Activated CD8-positive, alpha-beta T cell treated with anti-CD3 and anti-CD28 coated beads for 36 hours (primary cell): ENCODE measurements around the gene SLC27A2. TPM values are rescaled to one million over a fixed set of nuclear protein-coding genes. Genes with fewer than 3 reads are reported as not detected.
A peak's percentile ranks its signal among the peaks of the same experiment; 100 is the strongest.

Experiments used
- ATAC-seq: fragments of 200-7000 bp; cut with Tn5 transposase; one replicate; pipeline ENCODE4 v1.10.0; 2021; ENCODE audit warnings: mild to moderate bottlenecking, moderate library complexity
- CTCF ChIA-PET: fragments of 350-600 bp; sonication (Branson Sonifier 250); formaldehyde crosslinking; loops from one replicate; lab custom pipeline; 2021; ENCODE audit warnings: antibody characterized with exemption; lab: Charles Lee
- POLR2A ChIA-PET: fragments of 350-600 bp; sonication (Branson Sonifier 250); formaldehyde crosslinking; loops from one replicate; lab custom pipeline; 2021; ENCODE audit warnings: antibody characterized with exemption; lab: Charles Lee
- DNase-seq: peaks from one replicate; pipeline ENCODE4 v3.0.0-alpha.2; 2020
- H3K27ac Mint-ChIP-seq: one replicate; pipeline ENCODE4 v1.8.0; 2021; ENCODE audit warnings: mild to moderate bottlenecking, mixed read lengths
- H3K27me3 Mint-ChIP-seq: one replicate; pipeline ENCODE4 v1.8.0; 2021; ENCODE audit warnings: mixed read lengths
- H3K36me3 Mint-ChIP-seq: one replicate; pipeline ENCODE4 v1.8.0; 2021; ENCODE audit warnings: low read depth, mixed read lengths
- H3K4me1 Mint-ChIP-seq: one replicate; pipeline ENCODE4 v1.8.0; 2021; ENCODE audit warnings: low read depth, mixed read lengths
- H3K4me3 Mint-ChIP-seq: one replicate; pipeline ENCODE4 v1.8.0; 2021; ENCODE audit warnings: mild to moderate bottlenecking, moderate library complexity, mixed read lengths
- H3K9me3 Mint-ChIP-seq: one replicate; pipeline ENCODE4 v1.8.0; 2021; ENCODE audit warnings: mixed read lengths
- intact Hi-C: fragments of 100-400 bp; cut with micrococcal nuclease; formaldehyde crosslinking; loops from one replicate; pipeline ENCODE4 v1.10.0; 2022
- total RNA-seq, 2 experiments: library from RNA; stranded (reverse); gene quantifications; one replicate each; pipeline ENCODE4 v1.2.3, GENCODE V29; 2021
- TF ChIP-seq, protein P1 (sequence below): fragments of 200-600 bp; IDR thresholded peaks from one replicate; pipeline ENCODE4 v1.8.0; 2022; ENCODE audit warnings: antibody characterized with exemption, mild to moderate bottlenecking

Gene SLC27A2
- total RNA-seq, 2 experiments from 2014 or later: 9.8 to 9.9 TPM

DNA sequence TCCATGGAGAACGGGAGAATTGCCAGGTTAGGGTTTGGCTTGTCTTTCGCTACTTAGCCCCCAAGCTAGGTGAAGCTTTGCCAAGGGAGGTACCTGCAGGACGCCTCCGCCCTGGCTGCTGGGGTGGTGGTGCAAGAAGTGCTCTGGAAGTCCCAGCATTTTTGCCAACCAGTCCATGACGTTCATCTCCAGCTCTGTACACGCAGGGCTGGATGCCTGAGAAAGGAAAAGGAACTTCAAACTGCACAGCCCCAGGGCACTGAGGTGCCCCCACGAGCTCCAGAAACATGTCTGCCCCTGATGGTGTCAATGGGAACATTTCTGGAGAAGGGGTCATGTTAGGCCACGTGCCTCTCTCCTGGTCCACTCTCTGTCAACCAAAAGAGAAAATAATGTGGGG, 75.3 kb downstream of the SLC27A2 start:
- no peaks in the 10 kb centered on the region for H3K36me3 Mint-ChIP-seq
- DNase-seq: no peak

DNA sequence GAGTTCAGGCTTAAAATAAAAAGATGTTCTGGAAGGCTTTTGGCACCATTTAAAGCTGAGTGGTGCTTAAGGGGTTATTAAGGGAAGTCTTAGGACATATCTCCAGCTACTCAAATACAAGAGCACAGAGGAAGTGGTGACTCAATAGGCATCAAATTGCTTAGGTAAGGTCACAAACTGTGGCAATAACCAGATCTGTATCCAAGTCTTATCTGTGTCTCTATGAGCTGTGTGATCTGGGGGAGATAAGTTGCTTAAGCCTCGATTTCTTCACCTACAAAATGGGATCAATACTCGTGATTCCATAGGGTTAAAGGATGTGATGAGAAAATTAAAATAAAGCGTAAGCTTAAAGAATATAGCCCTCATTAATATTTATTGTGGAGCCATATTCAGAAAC, 75.9 kb downstream of the SLC27A2 start:
- no peaks in the 10 kb centered on the region for H3K9me3 Mint-ChIP-seq
- ChIA-PET CTCF (interaction anchor here (1.3 to 1.7 kb wide), 2 partner anchors 9 to 58 kb away, joined by 5 to 6 read pairs; no protein-coding TSS in a partner anchor), POLR2A (interaction anchor here (1.5 to 2.2 kb wide), 2 partner anchors 10 to 74 kb away, joined by 9 to 11 read pairs; no protein-coding TSS in a partner anchor)
- no peak overlapping the region for H3K4me3 Mint-ChIP-seq
- H3K27me3 Mint-ChIP-seq: no peaks in the 10 kb centered on the region
- H3K4me1 Mint-ChIP-seq: peaks cover 40% of the 10 kb centered on the region
- ATAC-seq (no peak), DNase-seq (no peak)
- no peak overlapping the region for H3K27ac Mint-ChIP-seq
- H3K36me3 Mint-ChIP-seq: no peaks in the 10 kb centered on the region
- TF ChIP-seq, protein P1, sequence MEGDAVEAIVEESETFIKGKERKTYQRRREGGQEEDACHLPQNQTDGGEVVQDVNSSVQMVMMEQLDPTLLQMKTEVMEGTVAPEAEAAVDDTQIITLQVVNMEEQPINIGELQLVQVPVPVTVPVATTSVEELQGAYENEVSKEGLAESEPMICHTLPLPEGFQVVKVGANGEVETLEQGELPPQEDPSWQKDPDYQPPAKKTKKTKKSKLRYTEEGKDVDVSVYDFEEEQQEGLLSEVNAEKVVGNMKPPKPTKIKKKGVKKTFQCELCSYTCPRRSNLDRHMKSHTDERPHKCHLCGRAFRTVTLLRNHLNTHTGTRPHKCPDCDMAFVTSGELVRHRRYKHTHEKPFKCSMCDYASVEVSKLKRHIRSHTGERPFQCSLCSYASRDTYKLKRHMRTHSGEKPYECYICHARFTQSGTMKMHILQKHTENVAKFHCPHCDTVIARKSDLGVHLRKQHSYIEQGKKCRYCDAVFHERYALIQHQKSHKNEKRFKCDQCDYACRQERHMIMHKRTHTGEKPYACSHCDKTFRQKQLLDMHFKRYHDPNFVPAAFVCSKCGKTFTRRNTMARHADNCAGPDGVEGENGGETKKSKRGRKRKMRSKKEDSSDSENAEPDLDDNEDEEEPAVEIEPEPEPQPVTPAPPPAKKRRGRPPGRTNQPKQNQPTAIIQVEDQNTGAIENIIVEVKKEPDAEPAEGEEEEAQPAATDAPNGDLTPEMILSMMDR: no peak
- intact Hi-C loops: no loop called here

More for the DNA sequence above, 75.3 kb downstream of the SLC27A2 start:
- CTCF ChIA-PET: interaction anchor here (1.3 to 1.7 kb wide), 2 partner anchors 8 to 59 kb away, joined by 5 to 6 read pairs; no protein-coding TSS in a partner anchor
- Mint-ChIP-seq H3K4me1 (peaks cover 34% of the 10 kb centered on the region), H3K27me3 (no peaks in the 10 kb centered on the region), H3K9me3 (no peaks in the 10 kb centered on the region), H3K4me3 (no peak overlapping the region), H3K27ac (no peak overlapping the region)
- TF ChIP-seq, protein P1: no peak
- intact Hi-C loops: no loop called here
- ATAC-seq: no peak
- POLR2A ChIA-PET: interaction anchor here (1.5 to 2.2 kb wide), 2 partner anchors 9 to 74 kb away, joined by 9 to 11 read pairs; no protein-coding TSS in a partner anchor

DNA sequence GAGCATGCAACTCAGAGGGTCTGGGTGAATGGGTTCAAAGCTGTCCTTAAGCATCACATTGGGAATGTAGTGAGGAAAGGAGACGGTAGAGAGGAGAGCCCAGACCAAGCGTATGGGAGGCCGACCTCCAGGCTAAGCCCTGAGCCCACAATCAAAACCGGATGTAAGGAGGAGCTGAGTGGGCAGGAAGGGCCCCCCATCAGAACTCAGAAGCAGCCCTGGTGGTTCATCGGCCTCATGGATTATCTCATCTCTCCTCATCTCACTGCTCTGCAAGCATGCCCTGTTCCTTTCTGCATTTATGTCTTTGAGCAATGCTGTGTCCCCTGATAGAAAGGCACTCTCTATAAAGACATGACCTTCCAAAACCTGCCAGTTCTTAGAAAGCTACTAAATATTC, 77.3 kb downstream of the SLC27A2 start:
- intact Hi-C loops: no loop called here
- DNase-seq (peak; percentile 16), ATAC-seq (no peak)
- CTCF ChIA-PET: interaction anchor here (1.1 to 2.4 kb wide), 4 partner anchors 10 to 125 kb away, joined by 3 to 10 read pairs (median 7); no protein-coding TSS in a partner anchor
- peak overlapping the region; percentile 35 for H3K27ac Mint-ChIP-seq
- no peaks in the 10 kb centered on the region for H3K9me3 Mint-ChIP-seq
- peaks cover 48% of the 10 kb centered on the region for H3K4me1 Mint-ChIP-seq
- H3K4me3 Mint-ChIP-seq: no peak overlapping the region
- H3K36me3 Mint-ChIP-seq: no peaks in the 10 kb centered on the region
- H3K27me3 Mint-ChIP-seq: no peaks in the 10 kb centered on the region
- TF ChIP-seq, protein P1: no peak
- POLR2A ChIA-PET: interaction anchor here (1.1 to 4.2 kb wide), 3 partner anchors 11 to 95 kb away, joined by 3 to 28 read pairs (median 14); partner anchors contain the start of gene GABPB1

DNA sequence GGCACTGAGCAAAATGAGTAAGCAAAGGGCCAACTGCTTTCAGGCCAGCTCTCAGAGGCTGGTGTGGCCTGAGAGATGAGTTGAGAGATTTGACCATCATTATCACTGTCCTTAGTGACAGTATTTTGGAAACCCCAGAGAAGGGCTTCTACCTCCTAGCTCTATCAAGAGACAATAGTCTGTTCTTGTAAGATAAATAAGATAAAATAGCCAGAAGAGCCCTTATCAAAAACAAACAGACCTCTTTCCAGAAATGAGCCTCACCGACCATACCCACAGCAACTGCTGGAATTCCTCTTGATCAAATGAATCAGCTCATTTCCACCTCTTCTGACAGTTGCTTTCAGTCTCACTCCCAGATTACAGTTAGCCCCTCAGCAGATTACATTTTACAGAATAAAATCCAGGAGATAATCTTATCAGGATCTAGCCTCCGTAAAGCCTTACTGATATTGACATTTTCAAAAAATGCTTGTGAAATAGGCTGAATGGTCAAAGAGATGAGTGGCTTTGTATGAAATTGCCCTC, 79.0 kb downstream of the SLC27A2 start:
- intact Hi-C loops: loop anchor here (5.0 kb wide), 1 partner anchor 79 kb away; the partner anchor contains the start of gene SLC27A2
- TF ChIP-seq, protein P1: no peak
- Mint-ChIP-seq H3K27me3 (no peaks in the 10 kb centered on the region), H3K4me1 (peaks cover 48% of the 10 kb centered on the region), H3K27ac (peak overlapping the region; percentile 93), H3K4me3 (peak overlapping the region; percentile 35), H3K9me3 (no peaks in the 10 kb centered on the region), H3K36me3 (no peaks in the 10 kb centered on the region)
- ATAC-seq (peak; percentile 10), DNase-seq (peak; percentile 30)
- ChIA-PET POLR2A (interaction anchor here (0.7 to 4.2 kb wide), 6 partner anchors 12 to 414 kb away, joined by 3 to 28 read pairs (median 4); partner anchors contain the start of genes GABPB1 and SLC27A2), CTCF (interaction anchor here (0.6 to 3.0 kb wide), 9 partner anchors 10 to 1218 kb away, joined by 3 to 14 read pairs (median 7); partner anchors contain the start of gene SLC27A2)
